Stimulated activated CD8-positive, alpha-beta memory T cell treated with anti-CD3 and anti-CD28 coated beads, Interleukin-12 subunit alpha, Interleukin-12 subunit beta, amount 100 ng/mL, for 24 hours (primary cell): ENCODE data around the gene PYGB.
A peak's percentile ranks its signal among the peaks of the same experiment; 100 is the strongest.

Source experiments
- DNase-seq: peaks from one replicate; pipeline ENCODE4 v3.0.0-alpha.2; 2020; ENCODE audit errors: extremely low read depth

The PYGB gene

DNA sequence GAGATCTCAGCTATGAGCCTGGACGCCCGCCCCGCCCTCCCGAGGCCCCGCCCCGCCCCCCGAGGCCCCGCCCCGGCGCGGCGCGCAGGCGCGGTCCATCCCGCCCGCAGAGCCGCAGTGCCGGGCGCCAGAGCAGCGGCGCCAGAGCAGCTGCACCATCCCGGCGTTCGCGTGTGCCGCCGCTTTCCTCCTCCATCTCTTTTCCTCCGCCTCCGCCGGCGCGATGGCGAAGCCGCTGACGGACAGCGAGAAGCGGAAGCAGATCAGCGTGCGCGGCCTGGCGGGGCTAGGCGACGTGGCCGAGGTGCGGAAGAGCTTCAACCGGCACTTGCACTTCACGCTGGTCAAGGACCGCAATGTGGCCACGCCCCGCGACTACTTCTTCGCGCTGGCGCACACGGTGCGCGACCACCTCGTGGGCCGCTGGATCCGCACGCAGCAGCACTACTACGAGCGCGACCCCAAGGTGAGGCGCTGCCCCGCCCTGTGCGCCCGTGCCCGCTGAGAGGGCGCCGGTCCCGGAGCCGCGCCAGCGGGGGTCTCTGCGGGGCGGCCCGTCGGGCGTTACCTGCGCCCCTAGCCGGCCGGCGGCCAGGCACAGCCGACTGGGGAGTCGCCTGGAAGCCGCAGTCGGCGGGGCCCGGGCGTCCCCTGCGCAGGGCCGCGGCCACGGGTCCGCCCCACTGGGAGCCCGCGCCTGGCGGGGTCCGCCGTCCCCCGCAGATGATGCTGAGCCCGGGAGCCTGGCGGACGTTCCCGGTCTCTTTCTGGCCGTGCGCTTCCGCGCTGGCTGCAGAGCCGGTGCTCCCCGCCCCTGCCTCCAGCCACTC, at the start of gene PYGB:
PYGB (plus strand) TSS at position 130 of the 830 bp plus-strand sequence; CDS start at position 224, 94 bp downstream.
- peak; percentile 38 for DNase-seq

GRCh38 chr20:25198663-25199383, 49.1 kb upstream of the PYGB start:
- no peak for DNase-seq

DNA sequence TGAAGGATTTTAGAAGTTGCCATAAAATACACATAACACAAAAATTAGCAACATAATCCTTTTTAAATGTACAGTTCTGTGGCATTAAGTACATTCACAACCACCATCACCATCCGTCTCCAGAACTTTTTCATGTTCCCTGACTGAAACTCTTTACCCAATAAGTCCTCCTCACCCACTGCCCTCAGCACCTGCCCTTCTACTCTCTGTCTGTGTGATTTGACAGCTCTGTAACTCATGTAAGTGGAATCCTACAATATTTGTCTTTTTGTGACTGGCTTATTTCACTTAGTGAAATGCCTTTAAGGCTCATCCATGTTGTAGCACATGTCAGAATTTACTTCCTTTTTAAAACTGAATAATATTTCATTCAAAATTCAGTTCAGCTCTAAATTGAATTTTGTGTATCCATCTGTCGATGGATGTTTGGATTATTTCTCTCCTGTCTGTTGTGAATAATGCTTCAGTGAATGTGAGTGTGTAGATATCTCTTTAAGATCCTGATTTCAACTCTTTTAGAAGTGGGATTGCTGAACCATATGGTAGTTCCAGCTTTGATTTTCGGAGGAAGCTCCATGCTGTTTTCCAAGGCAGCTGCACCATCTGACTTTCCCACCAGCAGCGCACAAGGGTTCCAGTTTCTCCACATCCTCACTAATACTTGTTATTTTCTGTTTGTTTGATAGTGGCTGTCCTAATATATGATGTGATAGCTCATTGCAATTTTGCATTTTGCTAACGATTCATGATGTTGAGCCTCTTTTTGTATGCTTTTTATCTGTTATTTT, 48.2 kb upstream of the PYGB start:
- no peak for DNase-seq

DNA sequence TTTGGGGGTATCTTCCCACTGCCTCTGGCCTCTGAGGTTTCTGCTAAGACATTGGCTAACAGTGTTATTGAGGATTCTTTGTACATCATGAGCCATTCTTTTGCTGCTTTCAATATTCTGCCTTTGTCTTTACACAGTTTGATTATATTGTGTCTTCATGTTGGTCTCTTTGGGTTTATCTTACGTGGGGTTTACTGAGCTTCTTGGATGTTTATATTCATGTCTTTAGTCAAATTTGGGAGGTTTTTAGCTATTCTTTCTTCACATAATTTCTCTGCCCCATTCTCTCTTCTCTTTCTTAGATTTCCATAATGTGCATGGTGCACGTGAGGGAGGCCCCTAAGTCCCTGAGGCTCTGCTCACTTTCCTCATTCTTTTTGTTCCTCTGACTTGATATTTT, 44.8 kb upstream of the PYGB start:
- no peak for DNase-seq

DNA sequence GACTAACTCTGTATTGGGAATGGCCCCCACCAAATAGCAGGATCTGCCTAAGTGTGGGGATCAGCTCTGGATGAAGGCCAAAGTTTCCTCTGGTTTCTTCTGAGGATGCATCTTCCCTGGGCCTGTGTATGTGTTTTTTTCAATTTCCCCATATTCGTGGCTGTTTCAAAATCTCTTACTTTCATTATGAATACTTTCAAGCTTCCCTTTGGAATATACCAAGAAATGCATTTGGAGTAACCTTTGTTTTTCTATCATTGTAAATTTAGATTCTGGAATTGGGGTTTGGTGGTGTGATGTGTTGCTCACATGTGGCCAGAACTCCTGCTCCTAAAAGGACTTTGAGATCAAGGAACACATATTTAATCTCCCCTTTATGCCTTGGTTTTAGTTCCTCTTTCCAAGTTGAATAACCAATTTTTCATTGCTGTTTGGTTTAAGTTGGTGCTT, 44.0 kb upstream of the PYGB start:
- no peak for DNase-seq

GRCh38 chr20:25204550-25205276, 43.2 kb upstream of the PYGB start:
- DNase-seq, result no peak

DNA sequence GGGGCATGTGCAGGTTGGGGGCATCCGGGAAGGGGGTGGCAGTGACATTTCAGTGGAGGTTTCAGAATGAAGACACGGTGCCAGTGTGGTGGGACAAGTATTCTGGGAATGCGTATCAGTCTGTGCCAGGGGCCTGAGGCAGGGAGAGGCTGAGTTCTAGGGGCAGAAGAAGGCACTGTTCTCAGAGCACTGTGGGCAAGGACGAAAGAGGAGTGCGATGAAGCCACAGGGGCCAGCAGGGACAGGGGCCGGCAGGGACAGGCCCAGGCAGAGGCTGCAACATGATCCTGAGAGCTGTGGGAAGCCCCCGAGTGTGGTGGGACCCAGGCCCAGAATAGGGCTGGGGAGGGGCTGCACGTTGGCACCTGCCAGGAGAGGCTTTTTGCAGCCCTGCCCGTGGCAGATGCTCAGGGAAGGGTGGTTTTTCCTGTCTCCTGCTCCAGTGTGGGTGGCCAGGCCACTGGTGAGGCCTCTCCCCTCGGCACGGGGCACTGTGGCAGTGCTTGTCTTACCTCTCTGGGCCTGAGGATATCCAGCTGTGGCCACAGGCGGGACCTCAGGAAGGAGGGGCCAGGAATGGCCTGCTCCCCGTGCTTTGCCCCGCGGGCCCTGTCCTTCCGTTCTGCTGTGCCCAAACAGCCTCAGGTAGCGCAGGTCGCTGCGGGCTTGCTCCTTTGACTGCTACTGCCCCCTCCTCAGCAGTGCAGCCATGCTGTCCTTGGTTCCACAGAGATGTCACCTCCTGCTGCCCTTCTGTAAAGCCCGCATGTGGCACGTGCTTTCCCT, 42.4 kb upstream of the PYGB start:
- no peak for DNase-seq

GRCh38 chr20:25206063-25206403, 41.9 kb upstream of the PYGB start:
- no peak for DNase-seq

DNA sequence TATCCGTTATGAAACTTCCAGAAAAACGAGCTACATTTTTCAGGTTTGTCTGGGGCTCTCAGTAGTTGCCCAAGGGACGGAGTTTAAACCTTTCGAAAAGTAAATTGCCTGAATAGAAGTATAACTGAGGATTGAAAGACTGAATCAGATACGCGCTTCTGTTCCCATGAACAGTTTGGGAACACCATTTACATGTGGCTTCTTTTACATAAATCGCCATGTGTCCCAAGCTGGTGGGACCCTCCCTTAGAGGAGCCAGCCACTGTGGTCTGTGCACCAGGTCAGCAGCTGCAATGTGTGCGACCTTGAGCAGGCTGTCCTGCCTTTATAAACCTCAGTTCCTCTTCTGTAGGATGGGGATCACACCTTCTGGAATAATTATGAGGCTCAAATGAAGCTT, 41.3 kb upstream of the PYGB start:
- DNase-seq, result no peak

- no peak for DNase-seq
Observed at GRCh38 chr20:25207149-25207959, 40.5 kb upstream of the PYGB start.

- DNase-seq, result no peak
Observed at GRCh38 chr20:25207960-25208534, 39.8 kb upstream of the PYGB start.

DNA sequence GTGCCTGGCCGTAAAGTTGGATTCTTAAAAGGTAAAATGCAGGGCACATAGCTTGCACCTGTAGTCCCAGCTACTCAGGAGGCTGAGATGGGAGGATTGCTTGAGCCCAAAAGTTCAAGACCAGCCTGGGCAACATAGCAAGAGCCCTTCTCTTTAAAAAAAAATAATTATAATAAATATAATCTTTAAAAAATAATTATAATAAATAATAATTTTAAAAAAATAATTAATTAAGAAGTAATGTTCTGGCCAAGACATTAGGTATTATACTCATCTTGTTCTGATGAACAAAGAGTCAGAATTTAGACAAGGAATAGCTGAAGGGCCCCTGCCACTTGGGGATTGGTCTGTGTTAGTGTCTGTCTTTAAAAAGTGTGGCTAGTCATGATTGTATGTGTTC, 38.5 kb upstream of the PYGB start:
- no peak for DNase-seq

- DNase-seq, result no peak
Observed at GRCh38 chr20:25209911-25210310, 38.0 kb upstream of the PYGB start.

DNA sequence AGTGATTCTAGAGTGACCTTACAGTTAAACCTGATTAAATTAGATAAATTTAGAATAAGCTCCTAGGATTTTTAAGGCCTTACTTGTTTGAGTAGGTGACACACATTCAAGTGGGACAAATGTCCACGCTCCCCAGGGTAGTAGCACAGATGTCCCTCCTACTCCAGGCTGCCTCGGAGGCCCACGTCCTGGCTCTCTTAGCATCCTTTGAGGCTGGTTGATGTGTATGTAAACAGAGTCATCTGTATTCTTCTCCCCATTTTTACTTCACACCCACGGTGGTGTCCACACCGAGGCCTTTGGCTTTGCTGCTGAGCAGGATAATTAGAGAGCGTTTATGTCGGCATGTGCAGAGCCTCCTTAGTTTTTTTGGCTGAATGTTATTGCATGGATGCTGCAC, 36.6 kb upstream of the PYGB start:
- no peak for DNase-seq

- DNase-seq, result no peak
Observed at GRCh38 chr20:25212242-25212641, 35.6 kb upstream of the PYGB start.

GRCh38 chr20:25213566-25214425, 34.1 kb upstream of the PYGB start:
- DNase-seq, result no peak

DNA sequence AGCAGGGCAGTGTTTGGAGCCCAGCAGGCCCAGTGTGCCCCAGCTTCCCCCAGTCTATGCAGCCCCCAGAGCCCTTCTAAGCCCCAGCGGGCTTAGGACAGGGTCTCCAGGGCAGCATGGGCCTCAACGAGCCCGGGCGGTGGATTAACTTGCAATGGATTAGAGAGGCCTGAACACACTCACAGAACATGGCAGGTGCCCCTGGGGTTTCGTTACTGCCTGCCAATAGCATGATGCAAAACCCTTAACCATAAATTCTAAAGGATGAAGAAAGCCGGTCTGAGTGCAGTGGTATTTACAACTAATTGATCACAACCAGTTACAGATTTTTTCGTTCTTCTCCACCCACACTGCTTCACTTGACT, 33.5 kb upstream of the PYGB start:
- no peak for DNase-seq

GRCh38 chr20:25214819-25215218, 33.1 kb upstream of the PYGB start:
- no peak for DNase-seq

DNA sequence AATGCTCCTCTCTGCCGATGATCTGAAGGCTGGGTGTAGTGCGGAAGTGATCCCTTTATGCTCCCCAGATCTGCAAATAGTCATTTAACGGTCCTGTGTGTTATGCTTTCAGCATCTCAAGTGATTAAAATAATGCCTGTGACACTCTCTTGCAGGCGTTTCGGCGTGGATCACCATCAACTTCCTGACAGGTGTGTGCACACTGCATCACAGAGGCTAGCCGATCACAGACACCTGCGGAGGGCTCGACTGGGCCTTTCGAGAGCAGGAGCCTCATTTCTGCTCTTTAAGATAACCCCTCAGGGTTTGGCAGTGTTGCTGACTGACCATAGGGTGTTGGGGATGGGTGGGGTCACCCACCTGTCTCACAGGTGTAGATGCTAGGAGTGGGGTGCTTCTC, 32.4 kb upstream of the PYGB start:
- no peak for DNase-seq
